ENCODE measurements around the gene ITPRIP.

- TF ChIP-seq ZNF274 (IDR thresholded peaks at IDR 0.05; ENCODE audit: borderline replicate concordance, extremely low read depth, low read length) (no peak), CTCF (IDR thresholded peaks at IDR 0.05; ENCODE audit: control extremely low read depth in 1 of 3, insufficient read depth in 1 of 3, low read depth in 1 of 3, low read length in 3 of 3) (no peak), ASH2L (IDR thresholded peaks at IDR 0.05; ENCODE audit: low read length) (no peak), RFX5 (IDR thresholded peaks at IDR 0.05; ENCODE audit: borderline replicate concordance, low read depth, low read length) (no peak), GABPA (IDR thresholded peaks at IDR 0.05; ENCODE audit: borderline replicate concordance, insufficient read depth, low read length) (no peak), EZH2 (IDR thresholded peaks at IDR 0.05; ENCODE audit: low read depth, low read length, severe bottlenecking) (no peak), TCF12 (IDR thresholded peaks at IDR 0.05; ENCODE audit: low read depth, low read length) (no peak)
Measured at GRCh38 chr10:104315486-104315921, 22.8 kb downstream of the ITPRIP start.

Measured in H1 (cell line).